HUES48 (cell line): Measurements from ENCODE around the gene RARRES2.
"Not testable (repeated sequence)": the region's sequence is repeated elsewhere in the genome, so short reads cannot be mapped to it uniquely, and the experiment has no call there.

Source experiments
- H3K27ac ChIP-seq: one replicate; pipeline ENCODE4 v1.7.0; 2013; ENCODE audit warnings: low read depth, low read length, inconsistent platforms
- H3K27me3 ChIP-seq: 2 replicates; pipeline ENCODE4 v1.6.1; 2013; ENCODE audit warnings: mild to moderate bottlenecking, low read length; ENCODE audit not compliant: control insufficient read depth, insufficient read depth
- H3K36me3 ChIP-seq: 2 replicates; pipeline ENCODE4 v1.6.1; 2013; ENCODE audit warnings: low read length; ENCODE audit not compliant: control insufficient read depth, insufficient read depth
- H3K4me1 ChIP-seq: 2 replicates; pipeline ENCODE4 v1.6.1; 2013; ENCODE audit warnings: mild to moderate bottlenecking, low read length; ENCODE audit not compliant: control insufficient read depth, insufficient read depth
- H3K4me3 ChIP-seq: 2 replicates; pipeline ENCODE4 v1.5.1; 2013; ENCODE audit warnings: mild to moderate bottlenecking, low read depth, low read length
- H3K9ac ChIP-seq: 2 replicates; pipeline ENCODE4 v1.6.1; 2013; ENCODE audit warnings: mild to moderate bottlenecking, low read depth, low read length, moderate library complexity
- H3K9me3 ChIP-seq: 2 replicates; pipeline ENCODE4 v1.6.1; 2013; ENCODE audit warnings: low read length; ENCODE audit not compliant: control insufficient read depth, insufficient read depth

RARRES2 gene

DNA sequence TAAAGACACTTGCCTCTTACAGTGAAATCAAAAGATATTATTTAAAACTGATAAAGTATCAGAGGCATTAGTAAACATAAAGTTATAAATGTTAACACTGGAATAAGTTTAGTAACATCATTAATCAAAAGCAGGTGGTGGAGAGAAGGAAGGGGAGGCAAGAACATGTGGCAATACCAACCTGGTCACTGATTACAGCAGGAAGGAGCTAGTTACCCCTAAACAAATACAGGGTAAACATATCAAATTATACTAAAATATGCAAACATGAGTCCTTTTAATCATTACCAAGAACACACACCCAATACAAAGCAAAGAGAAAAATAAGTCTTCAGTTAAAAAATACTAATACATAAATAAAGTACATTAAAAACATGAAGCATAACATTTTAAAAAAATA is 43.5 kb downstream of the RARRES2 start:
- not testable (repeated sequence) for H3K4me1 ChIP-seq, H3K27ac ChIP-seq, H3K36me3 ChIP-seq, H3K4me3 ChIP-seq, H3K27me3 ChIP-seq, H3K9me3 ChIP-seq, H3K9ac ChIP-seq

DNA sequence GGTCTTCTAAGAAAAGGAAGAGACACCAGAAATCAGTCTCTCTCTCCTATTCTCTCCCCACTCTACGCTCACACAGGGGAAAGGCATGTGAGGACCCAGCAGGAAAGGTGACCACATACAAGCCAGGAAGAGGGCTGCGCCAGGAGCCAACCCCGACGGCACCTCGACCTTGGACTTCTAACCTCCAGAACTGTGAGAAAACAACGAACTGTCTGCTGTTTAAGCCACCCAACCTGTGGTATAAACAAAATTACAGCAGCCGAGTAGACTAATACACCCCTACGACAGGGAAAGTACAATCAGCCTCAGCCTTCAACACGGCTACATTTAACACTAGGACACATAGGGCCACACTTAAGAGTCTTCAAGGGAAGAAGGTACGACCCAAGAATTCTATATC is 44.6 kb downstream of the RARRES2 start:
- H3K4me1 ChIP-seq, H3K9ac ChIP-seq, H3K27ac ChIP-seq, H3K4me3 ChIP-seq, H3K36me3 ChIP-seq, H3K27me3 ChIP-seq, H3K9me3 ChIP-seq: not testable (repeated sequence)

GRCh38 chr7:150295614-150296013 is 45.8 kb downstream of the RARRES2 start:
- not testable (repeated sequence) for H3K4me1 ChIP-seq, H3K9ac ChIP-seq, H3K9me3 ChIP-seq, H3K27ac ChIP-seq, H3K27me3 ChIP-seq, H3K4me3 ChIP-seq, H3K36me3 ChIP-seq

- not testable (repeated sequence) for H3K27ac ChIP-seq, H3K4me3 ChIP-seq, H3K36me3 ChIP-seq, H3K9ac ChIP-seq, H3K27me3 ChIP-seq, H3K9me3 ChIP-seq, H3K4me1 ChIP-seq
Observed at GRCh38 chr7:150295027-150295426, 46.4 kb downstream of the RARRES2 start.

DNA sequence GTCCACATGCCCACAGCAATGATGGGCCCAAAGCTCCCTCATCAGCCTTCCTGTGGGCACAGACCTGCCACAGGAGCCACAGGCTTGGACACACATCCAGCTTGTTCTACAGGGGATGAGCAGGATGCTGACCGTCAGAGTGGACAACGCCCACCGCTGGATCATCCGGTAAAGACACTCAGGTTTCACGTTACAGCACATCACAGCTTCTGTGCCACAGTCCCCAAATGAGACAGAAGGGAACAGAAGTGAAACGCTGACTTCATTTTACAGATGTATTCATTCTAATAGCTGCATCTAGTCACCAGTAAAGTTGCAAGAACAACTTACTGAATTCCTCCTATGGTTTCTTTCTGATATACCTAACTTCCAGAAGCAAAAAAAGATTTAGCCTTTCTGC is 51.1 kb downstream of the RARRES2 start:
- not testable (repeated sequence) for H3K9me3 ChIP-seq, H3K4me1 ChIP-seq, H3K27me3 ChIP-seq, H3K4me3 ChIP-seq, H3K36me3 ChIP-seq, H3K27ac ChIP-seq, H3K9ac ChIP-seq

DNA sequence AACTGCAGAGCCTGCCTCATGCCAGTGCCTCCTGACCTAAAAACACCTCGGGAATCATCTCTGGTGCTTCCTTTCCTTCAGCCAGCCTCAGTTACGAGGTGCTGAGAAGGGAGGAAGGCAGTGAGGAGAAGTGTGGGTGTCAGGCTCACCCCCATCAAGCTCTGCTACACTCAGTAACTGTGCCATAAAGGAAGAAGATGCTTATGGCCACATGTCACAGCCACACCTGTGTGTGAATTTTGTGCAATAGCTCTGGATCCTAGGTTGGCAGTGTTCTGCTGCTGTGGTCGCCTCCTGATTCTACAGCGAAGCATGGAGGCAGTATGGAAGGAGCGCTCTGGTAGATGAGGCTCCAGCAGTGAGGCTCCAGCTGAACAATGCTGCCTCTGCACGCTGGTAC is 52.6 kb downstream of the RARRES2 start:
- not testable (repeated sequence) for H3K9me3 ChIP-seq, H3K9ac ChIP-seq, H3K36me3 ChIP-seq, H3K27me3 ChIP-seq, H3K27ac ChIP-seq, H3K4me1 ChIP-seq, H3K4me3 ChIP-seq
